ENCODE data around the gene MYLK. TPM values are rescaled to one million over a fixed set of nuclear protein-coding genes. Genes with fewer than 3 reads are reported as not detected.

Gene MYLK
- total RNA-seq, 1 donor from 2014 or later: 26.6 TPM

- no peaks in the 10 kb centered on the region for H3K27me3 ChIP-seq (ENCODE audit: control insufficient read depth in 3 of 3, insufficient read depth in 3 of 3, low read length in 3 of 3)
- H3K9me3 ChIP-seq (ENCODE audit: control insufficient read depth in 3 of 3, low read length in 3 of 3): no peaks in the 10 kb centered on the region
- H3K4me1 ChIP-seq (ENCODE audit: control insufficient read depth in 3 of 3, insufficient read depth in 3 of 3, low read length in 3 of 3): peaks cover 0 to 16% (median 6%) of the 10 kb centered on the region in 3 donors
- H3K9ac ChIP-seq (ENCODE audit: low read depth in 1 of 3, low read length in 3 of 3): no peak overlapping the region
- H3K4me3 ChIP-seq (ENCODE audit: low read length in 3 of 3): no peak overlapping the region
- H3K27ac ChIP-seq (ENCODE audit: low read depth, low read length): peak overlapping the region; percentile 20
- no peaks in the 10 kb centered on the region for H3K36me3 ChIP-seq (ENCODE audit: control insufficient read depth in 3 of 3, insufficient read depth in 3 of 3, low read length in 3 of 3)
Measured at GRCh38 chr3:123750659-123751420, 133.3 kb downstream of the MYLK start.

- Histone ChIP-seq H3K27ac (ENCODE audit: low read depth, low read length) (peak overlapping the region; percentile 20), H3K4me3 (ENCODE audit: low read length in 3 of 3) (no peak overlapping the region), H3K27me3 (ENCODE audit: control insufficient read depth in 3 of 3, insufficient read depth in 3 of 3, low read length in 3 of 3) (no peaks in the 10 kb centered on the region), H3K9ac (ENCODE audit: low read depth in 1 of 3, low read length in 3 of 3) (no peak overlapping the region), H3K9me3 (ENCODE audit: control insufficient read depth in 3 of 3, low read length in 3 of 3) (no peaks in the 10 kb centered on the region), H3K36me3 (ENCODE audit: control insufficient read depth in 3 of 3, insufficient read depth in 3 of 3, low read length in 3 of 3) (no peaks in the 10 kb centered on the region), H3K4me1 (ENCODE audit: control insufficient read depth in 3 of 3, insufficient read depth in 3 of 3, low read length in 3 of 3) (peaks cover 0 to 16% (median 6%) of the 10 kb centered on the region in 3 donors)
Measured at GRCh38 chr3:123750209-123750608, 133.9 kb downstream of the MYLK start.

GRCh38 chr3:123749711-123750110 lies 134.4 kb downstream of the MYLK start:
- H3K9ac ChIP-seq (ENCODE audit: low read depth in 1 of 3, low read length in 3 of 3): no peak overlapping the region
- H3K4me3 ChIP-seq (ENCODE audit: low read length in 3 of 3): no peak overlapping the region
- H3K27me3 ChIP-seq (ENCODE audit: control insufficient read depth in 3 of 3, insufficient read depth in 3 of 3, low read length in 3 of 3): no peaks in the 10 kb centered on the region
- H3K27ac ChIP-seq (ENCODE audit: low read depth, low read length): no peak overlapping the region
- no peaks in the 10 kb centered on the region for H3K36me3 ChIP-seq (ENCODE audit: control insufficient read depth in 3 of 3, insufficient read depth in 3 of 3, low read length in 3 of 3)
- H3K9me3 ChIP-seq (ENCODE audit: control insufficient read depth in 3 of 3, low read length in 3 of 3): no peaks in the 10 kb centered on the region
- H3K4me1 ChIP-seq (ENCODE audit: control insufficient read depth in 3 of 3, insufficient read depth in 3 of 3, low read length in 3 of 3): peaks cover 0 to 16% (median 6%) of the 10 kb centered on the region in 3 donors

- no peak overlapping the region for H3K27ac ChIP-seq (ENCODE audit: low read depth, low read length)
- no peaks in the 10 kb centered on the region for H3K36me3 ChIP-seq (ENCODE audit: control insufficient read depth in 3 of 3, insufficient read depth in 3 of 3, low read length in 3 of 3)
- no peaks in the 10 kb centered on the region for H3K27me3 ChIP-seq (ENCODE audit: control insufficient read depth in 3 of 3, insufficient read depth in 3 of 3, low read length in 3 of 3)
- no peak overlapping the region for H3K9ac ChIP-seq (ENCODE audit: low read depth in 1 of 3, low read length in 3 of 3)
- H3K9me3 ChIP-seq (ENCODE audit: control insufficient read depth in 3 of 3, low read length in 3 of 3): no peaks in the 10 kb centered on the region
- H3K4me3 ChIP-seq (ENCODE audit: low read length in 3 of 3): no peak overlapping the region
- H3K4me1 ChIP-seq (ENCODE audit: control insufficient read depth in 3 of 3, insufficient read depth in 3 of 3, low read length in 3 of 3): peaks cover 0 to 8% (median 3%) of the 10 kb centered on the region in 3 donors
Measured at GRCh38 chr3:123745184-123745855, 138.8 kb downstream of the MYLK start.

GRCh38 chr3:123744064-123744463 lies 140.1 kb downstream of the MYLK start:
- no peaks in the 10 kb centered on the region for H3K27me3 ChIP-seq (ENCODE audit: control insufficient read depth in 3 of 3, insufficient read depth in 3 of 3, low read length in 3 of 3)
- H3K27ac ChIP-seq (ENCODE audit: low read depth, low read length): no peak overlapping the region
- H3K4me1 ChIP-seq (ENCODE audit: control insufficient read depth in 3 of 3, insufficient read depth in 3 of 3, low read length in 3 of 3): peaks cover 0 to 3% (median 0%) of the 10 kb centered on the region in 3 donors
- no peak overlapping the region for H3K9ac ChIP-seq (ENCODE audit: low read depth in 1 of 3, low read length in 3 of 3)
- H3K9me3 ChIP-seq (ENCODE audit: control insufficient read depth in 3 of 3, low read length in 3 of 3): no peaks in the 10 kb centered on the region
- no peaks in the 10 kb centered on the region for H3K36me3 ChIP-seq (ENCODE audit: control insufficient read depth in 3 of 3, insufficient read depth in 3 of 3, low read length in 3 of 3)
- H3K4me3 ChIP-seq (ENCODE audit: low read length in 3 of 3): no peak overlapping the region

- H3K36me3 ChIP-seq (ENCODE audit: control insufficient read depth in 3 of 3, insufficient read depth in 3 of 3, low read length in 3 of 3): no peaks in the 10 kb centered on the region
- H3K4me3 ChIP-seq (ENCODE audit: low read length in 3 of 3): no peak overlapping the region
- no peak overlapping the region for H3K27ac ChIP-seq (ENCODE audit: low read depth, low read length)
- no peaks in the 10 kb centered on the region for H3K27me3 ChIP-seq (ENCODE audit: control insufficient read depth in 3 of 3, insufficient read depth in 3 of 3, low read length in 3 of 3)
- H3K9ac ChIP-seq (ENCODE audit: low read depth in 1 of 3, low read length in 3 of 3): no peak overlapping the region
- peaks cover 0 to 3% (median 0%) of the 10 kb centered on the region in 3 donors for H3K4me1 ChIP-seq (ENCODE audit: control insufficient read depth in 3 of 3, insufficient read depth in 3 of 3, low read length in 3 of 3)
- no peaks in the 10 kb centered on the region for H3K9me3 ChIP-seq (ENCODE audit: control insufficient read depth in 3 of 3, low read length in 3 of 3)
Measured at GRCh38 chr3:123743121-123743520, 141.0 kb downstream of the MYLK start.

- no peaks in the 10 kb centered on the region for H3K27me3 ChIP-seq (ENCODE audit: control insufficient read depth in 3 of 3, insufficient read depth in 3 of 3, low read length in 3 of 3)
- no peaks in the 10 kb centered on the region for H3K36me3 ChIP-seq (ENCODE audit: control insufficient read depth in 3 of 3, insufficient read depth in 3 of 3, low read length in 3 of 3)
- H3K9me3 ChIP-seq (ENCODE audit: control insufficient read depth in 3 of 3, low read length in 3 of 3): no peaks in the 10 kb centered on the region
- no peak overlapping the region for H3K9ac ChIP-seq (ENCODE audit: low read depth in 1 of 3, low read length in 3 of 3)
- no peaks in the 10 kb centered on the region for H3K4me1 ChIP-seq (ENCODE audit: control insufficient read depth in 3 of 3, insufficient read depth in 3 of 3, low read length in 3 of 3)
- no peak overlapping the region for H3K4me3 ChIP-seq (ENCODE audit: low read length in 3 of 3)
- H3K27ac ChIP-seq (ENCODE audit: low read depth, low read length): no peak overlapping the region
Measured at GRCh38 chr3:123741041-123741511, 143.1 kb downstream of the MYLK start.

- no peak overlapping the region for H3K27ac ChIP-seq (ENCODE audit: low read depth, low read length)
- H3K36me3 ChIP-seq (ENCODE audit: control insufficient read depth in 3 of 3, insufficient read depth in 3 of 3, low read length in 3 of 3): no peaks in the 10 kb centered on the region
- H3K4me3 ChIP-seq (ENCODE audit: low read length in 3 of 3): no peak overlapping the region
- no peaks in the 10 kb centered on the region for H3K9me3 ChIP-seq (ENCODE audit: control insufficient read depth in 3 of 3, low read length in 3 of 3)
- H3K4me1 ChIP-seq (ENCODE audit: control insufficient read depth in 3 of 3, insufficient read depth in 3 of 3, low read length in 3 of 3): no peaks in the 10 kb centered on the region
- no peak overlapping the region for H3K9ac ChIP-seq (ENCODE audit: low read depth in 1 of 3, low read length in 3 of 3)
- no peaks in the 10 kb centered on the region for H3K27me3 ChIP-seq (ENCODE audit: control insufficient read depth in 3 of 3, insufficient read depth in 3 of 3, low read length in 3 of 3)
Measured at GRCh38 chr3:123740391-123740822, 143.7 kb downstream of the MYLK start.

- Histone ChIP-seq H3K4me3 (ENCODE audit: low read length in 3 of 3) (no peak overlapping the region), H3K36me3 (ENCODE audit: control insufficient read depth in 3 of 3, insufficient read depth in 3 of 3, low read length in 3 of 3) (no peaks in the 10 kb centered on the region), H3K9me3 (ENCODE audit: control insufficient read depth in 3 of 3, low read length in 3 of 3) (no peaks in the 10 kb centered on the region), H3K27ac (ENCODE audit: low read depth, low read length) (no peak overlapping the region), H3K27me3 (ENCODE audit: control insufficient read depth in 3 of 3, insufficient read depth in 3 of 3, low read length in 3 of 3) (no peaks in the 10 kb centered on the region), H3K9ac (ENCODE audit: low read depth in 1 of 3, low read length in 3 of 3) (no peak overlapping the region), H3K4me1 (ENCODE audit: control insufficient read depth in 3 of 3, insufficient read depth in 3 of 3, low read length in 3 of 3) (no peaks in the 10 kb centered on the region)
Measured at GRCh38 chr3:123739754-123740153, 144.4 kb downstream of the MYLK start.

GRCh38 chr3:123739106-123739505 lies 145.0 kb downstream of the MYLK start:
- Histone ChIP-seq H3K27ac (ENCODE audit: low read depth, low read length) (no peak overlapping the region), H3K9me3 (ENCODE audit: control insufficient read depth in 3 of 3, low read length in 3 of 3) (no peaks in the 10 kb centered on the region), H3K27me3 (ENCODE audit: control insufficient read depth in 3 of 3, insufficient read depth in 3 of 3, low read length in 3 of 3) (no peaks in the 10 kb centered on the region), H3K4me1 (ENCODE audit: control insufficient read depth in 3 of 3, insufficient read depth in 3 of 3, low read length in 3 of 3) (no peaks in the 10 kb centered on the region), H3K36me3 (ENCODE audit: control insufficient read depth in 3 of 3, insufficient read depth in 3 of 3, low read length in 3 of 3) (no peaks in the 10 kb centered on the region), H3K4me3 (ENCODE audit: low read length in 3 of 3) (no peak overlapping the region), H3K9ac (ENCODE audit: low read depth in 1 of 3, low read length in 3 of 3) (no peak overlapping the region)

Data from skeletal muscle tissue (tissue), 4 donors.